ENCODE measurements around the gene VRK1.
"Not testable (repeated sequence)": the region's sequence is repeated elsewhere in the genome, so short reads cannot be mapped to it uniquely, and the experiment has no call there.

VRK1 gene

DNA sequence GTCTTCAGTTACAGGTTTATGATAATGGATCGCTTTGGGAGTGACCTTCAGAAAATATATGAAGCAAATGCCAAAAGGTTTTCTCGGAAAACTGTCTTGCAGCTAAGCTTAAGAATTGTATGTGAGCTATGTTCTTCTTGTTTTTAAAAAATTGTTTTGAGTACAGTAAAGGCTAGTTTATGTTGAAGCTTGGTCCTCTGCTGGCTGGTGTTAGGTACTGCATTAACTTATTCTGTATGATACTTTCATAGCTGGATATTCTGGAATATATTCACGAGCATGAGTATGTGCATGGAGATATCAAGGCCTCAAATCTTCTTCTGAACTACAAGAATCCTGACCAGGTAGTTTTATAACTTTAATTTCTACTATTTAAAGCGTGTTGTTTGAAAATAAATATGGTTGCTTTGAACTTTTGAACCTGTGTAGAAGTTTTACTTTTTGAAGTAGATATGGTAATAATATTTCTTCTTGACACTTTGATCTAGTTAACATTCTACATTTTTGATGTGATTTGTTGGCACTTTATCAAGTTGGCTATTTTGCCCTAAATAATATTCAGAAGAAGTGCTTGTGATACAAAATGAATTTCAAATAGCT, 55.7 kb downstream of the VRK1 start:
- DNase-seq (ENCODE audit: insufficient read length) (no peak), FAIRE-seq (peak; percentile 90)
- TF ChIP-seq TAF1 (IDR thresholded peaks at IDR 0.05; ENCODE audit: borderline replicate concordance, low read depth, low read length), result no peak

DNA sequence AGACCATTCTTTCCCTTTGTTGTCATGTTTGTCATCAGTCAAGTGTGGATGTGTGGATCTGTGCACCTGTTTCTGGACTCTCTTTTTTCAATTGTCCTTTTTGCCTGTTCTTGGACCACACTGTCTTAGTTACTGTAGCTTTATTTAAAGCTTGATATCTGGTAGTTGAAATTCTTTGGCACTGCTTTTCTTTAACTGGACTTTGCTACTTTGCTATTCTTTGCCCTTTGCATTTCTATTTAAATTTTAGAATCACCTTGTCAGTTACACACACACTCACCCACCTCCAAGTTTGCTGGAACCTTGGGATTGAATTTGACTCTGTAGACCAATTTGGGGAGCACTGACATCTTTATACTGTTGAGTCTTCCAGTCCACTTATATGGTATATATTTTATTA, 61.5 kb downstream of the VRK1 start:
- TF ChIP-seq POLR2AphosphoS5 (IDR thresholded peaks at IDR 0.05; ENCODE audit: low read depth, low read length), result no peak
- no peak for TF ChIP-seq TAF1 (IDR thresholded peaks at IDR 0.05; ENCODE audit: borderline replicate concordance, low read depth, low read length)
- no peak for TF ChIP-seq POLR2A (IDR thresholded peaks at IDR 0.05; ENCODE audit: low read depth, low read length)
- FAIRE-seq (no peak), DNase-seq (ENCODE audit: insufficient read length) (no peak)

DNA sequence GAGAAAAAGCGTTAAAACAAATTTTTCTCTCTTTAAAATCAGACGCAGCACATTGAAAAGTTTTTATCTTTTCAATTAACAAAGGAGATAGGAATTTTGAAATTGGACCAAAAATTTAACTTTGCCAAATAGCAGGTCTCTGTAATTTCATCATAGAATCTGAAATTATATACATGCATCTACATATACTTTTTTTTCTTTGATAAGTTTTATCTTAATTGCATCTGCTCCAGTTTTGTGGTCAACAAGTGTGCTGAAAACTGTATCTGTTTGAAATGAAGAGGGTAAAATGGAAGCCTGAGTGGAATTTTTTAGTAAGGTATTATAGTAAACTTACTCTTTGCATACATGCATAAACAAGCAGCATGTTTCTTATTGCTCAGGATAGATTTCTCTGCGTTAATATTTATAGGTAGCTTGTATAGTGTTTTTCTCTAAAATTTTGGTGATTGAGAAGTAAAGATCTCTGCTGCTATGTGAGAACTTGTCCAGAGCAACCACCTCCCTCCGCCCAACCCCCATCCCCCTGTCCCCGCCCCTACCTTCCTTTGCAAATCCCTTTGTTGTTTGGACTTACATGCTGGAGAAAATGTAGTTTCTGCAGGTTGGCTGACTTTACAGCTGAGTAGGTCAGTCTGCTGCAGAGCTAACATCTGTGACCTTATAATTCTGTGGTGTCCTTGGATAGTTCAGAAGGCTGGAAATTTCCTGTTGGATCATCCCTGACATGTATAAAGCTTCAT, 64.6 kb downstream of the VRK1 start:
- no peak for TF ChIP-seq POLR2A (IDR thresholded peaks at IDR 0.05; ENCODE audit: low read depth, low read length)
- TF ChIP-seq TAF1 (IDR thresholded peaks at IDR 0.05; ENCODE audit: borderline replicate concordance, low read depth, low read length), result no peak
- no peak for TF ChIP-seq POLR2AphosphoS5 (IDR thresholded peaks at IDR 0.05; ENCODE audit: low read depth, low read length)
- DNase-seq (ENCODE audit: insufficient read length) (no peak), FAIRE-seq (peak; percentile 27)

DNA sequence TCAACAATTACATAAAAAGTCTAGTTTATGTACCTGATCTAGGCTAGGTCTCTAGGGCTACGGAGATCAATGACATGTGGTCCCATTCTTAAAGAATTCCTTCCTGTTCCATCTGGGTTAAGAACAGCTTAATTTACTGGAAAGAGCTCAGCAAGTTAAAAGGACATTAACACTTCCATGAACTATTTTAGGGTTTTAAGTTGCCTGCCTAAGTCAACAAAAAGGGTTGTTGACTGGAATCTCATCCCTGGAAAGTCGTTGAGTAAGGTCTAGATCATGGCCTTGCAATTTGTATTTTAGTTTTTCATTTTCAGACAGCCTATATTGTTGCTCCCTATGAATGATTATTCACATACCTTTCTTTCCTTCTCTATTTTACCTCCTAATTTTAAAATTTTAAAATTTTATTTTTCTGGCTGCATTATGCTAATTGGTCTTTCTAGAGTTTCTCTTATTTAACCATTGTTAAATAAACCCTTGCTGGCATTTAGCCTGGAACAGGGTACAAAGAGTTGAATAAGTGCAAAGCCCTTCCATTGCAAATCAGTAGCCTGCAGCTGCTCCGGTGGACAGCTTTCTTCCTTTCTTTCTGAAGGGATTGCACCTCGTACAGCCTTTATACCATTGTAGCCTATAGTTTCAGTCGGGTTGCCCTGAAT, 66.3 kb downstream of the VRK1 start:
- no peak for DNase-seq (ENCODE audit: insufficient read length)
- FAIRE-seq, result no peak
- TF ChIP-seq POLR2AphosphoS5 (IDR thresholded peaks at IDR 0.05; ENCODE audit: low read depth, low read length), result no peak
- TF ChIP-seq POLR2A (IDR thresholded peaks at IDR 0.05; ENCODE audit: low read depth, low read length), result no peak
- TF ChIP-seq TAF1 (IDR thresholded peaks at IDR 0.05; ENCODE audit: borderline replicate concordance, low read depth, low read length), result no peak

DNA sequence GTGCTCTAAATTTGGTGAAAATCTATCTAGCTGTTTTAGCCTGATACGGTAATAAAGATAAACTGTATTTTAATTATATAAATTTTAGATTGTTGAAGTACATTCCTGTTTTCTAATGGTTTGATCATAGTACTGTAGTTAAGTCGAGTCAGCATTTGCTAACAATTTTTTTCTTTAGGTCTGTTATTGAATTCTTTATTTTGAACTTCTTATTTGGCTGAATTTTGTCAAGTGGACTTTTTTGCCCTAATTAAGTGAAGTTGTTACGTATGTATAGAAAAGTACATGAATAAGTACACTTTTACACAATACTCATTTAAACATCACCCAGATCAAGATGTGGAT, 66.8 kb downstream of the VRK1 start:
- no peak for DNase-seq (ENCODE audit: insufficient read length)
- FAIRE-seq, result no peak
- no peak for TF ChIP-seq TAF1 (IDR thresholded peaks at IDR 0.05; ENCODE audit: borderline replicate concordance, low read depth, low read length)
- no peak for TF ChIP-seq POLR2A (IDR thresholded peaks at IDR 0.05; ENCODE audit: low read depth, low read length)
- TF ChIP-seq POLR2AphosphoS5 (IDR thresholded peaks at IDR 0.05; ENCODE audit: low read depth, low read length), result no peak

DNA sequence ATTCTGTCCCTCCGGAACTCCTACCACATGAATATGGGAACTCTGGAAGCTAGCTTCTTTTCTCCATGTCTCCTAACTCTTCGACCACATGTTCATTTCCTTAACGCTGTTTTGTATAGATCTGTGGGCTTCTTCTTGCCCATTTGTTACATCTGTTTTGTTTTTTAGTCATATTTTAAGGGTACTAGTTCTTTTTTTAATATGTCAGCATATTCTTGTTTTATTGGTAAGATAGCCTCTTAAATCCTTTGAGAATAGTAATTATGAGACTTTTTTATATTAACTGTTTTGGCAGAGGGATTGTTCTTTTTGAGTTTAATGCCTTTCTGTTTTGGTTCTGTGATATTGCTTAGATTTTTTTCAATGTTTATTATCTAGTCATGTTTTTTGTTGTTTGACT, 70.5 kb downstream of the VRK1 start:
- no peak for FAIRE-seq
- no peak for TF ChIP-seq POLR2AphosphoS5 (IDR thresholded peaks at IDR 0.05; ENCODE audit: low read depth, low read length)

DNA sequence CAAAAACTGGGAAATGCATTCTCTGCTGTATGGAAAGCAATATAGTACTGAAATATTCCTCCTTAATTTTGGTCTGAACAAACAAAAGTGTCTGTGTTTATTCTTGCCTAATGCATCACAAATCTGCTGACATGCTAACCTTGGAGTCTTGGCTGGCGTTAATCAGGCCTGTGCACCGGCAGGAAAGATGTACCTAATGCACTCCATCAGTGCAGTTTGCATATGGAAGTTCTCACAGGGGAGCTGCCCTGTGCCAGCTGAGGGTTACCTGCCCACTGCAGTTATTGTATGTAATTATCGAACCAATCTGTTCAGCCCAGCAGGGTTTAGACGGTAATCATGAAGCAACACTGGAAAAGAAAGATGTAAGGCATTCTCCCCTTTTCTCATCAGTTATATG, 76.9 kb downstream of the VRK1 start:
- FAIRE-seq (no peak), DNase-seq (ENCODE audit: insufficient read length) (no peak)
- TF ChIP-seq POLR2A (IDR thresholded peaks at IDR 0.05; ENCODE audit: low read depth, low read length), result no peak
- TF ChIP-seq POLR2AphosphoS5 (IDR thresholded peaks at IDR 0.05; ENCODE audit: low read depth, low read length), result no peak
- TF ChIP-seq TAF1 (IDR thresholded peaks at IDR 0.05; ENCODE audit: borderline replicate concordance, low read depth, low read length), result no peak

More for the DNA sequence above, 70.5 kb downstream of the VRK1 start:
- no peak for DNase-seq (ENCODE audit: insufficient read length)

DNA sequence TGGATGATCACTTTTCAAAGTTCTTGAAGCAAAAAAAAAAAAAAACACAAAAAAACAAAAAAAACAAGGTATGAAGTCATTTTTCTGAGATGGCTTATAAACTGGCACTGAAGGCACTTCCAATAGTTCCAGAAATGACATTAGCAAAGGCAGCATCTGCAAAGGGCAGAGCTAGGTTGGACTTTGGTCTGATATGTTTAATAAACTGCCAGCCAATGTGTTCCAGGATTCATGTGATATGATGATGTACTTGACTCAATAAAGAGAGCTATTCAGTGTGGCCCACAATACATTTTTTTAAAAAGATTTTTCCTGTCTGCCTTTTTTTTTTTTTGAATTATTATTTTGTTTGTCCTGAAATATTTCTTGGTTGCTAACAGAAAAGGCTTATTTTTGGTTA, 79.6 kb downstream of the VRK1 start:
- no peak for FAIRE-seq
- TF ChIP-seq POLR2A (IDR thresholded peaks at IDR 0.05; ENCODE audit: low read depth, low read length) (no peak), POLR2AphosphoS5 (IDR thresholded peaks at IDR 0.05; ENCODE audit: low read depth, low read length) (no peak), TAF1 (IDR thresholded peaks at IDR 0.05; ENCODE audit: borderline replicate concordance, low read depth, low read length) (no peak)
- DNase-seq (ENCODE audit: insufficient read length), result no peak

DNA sequence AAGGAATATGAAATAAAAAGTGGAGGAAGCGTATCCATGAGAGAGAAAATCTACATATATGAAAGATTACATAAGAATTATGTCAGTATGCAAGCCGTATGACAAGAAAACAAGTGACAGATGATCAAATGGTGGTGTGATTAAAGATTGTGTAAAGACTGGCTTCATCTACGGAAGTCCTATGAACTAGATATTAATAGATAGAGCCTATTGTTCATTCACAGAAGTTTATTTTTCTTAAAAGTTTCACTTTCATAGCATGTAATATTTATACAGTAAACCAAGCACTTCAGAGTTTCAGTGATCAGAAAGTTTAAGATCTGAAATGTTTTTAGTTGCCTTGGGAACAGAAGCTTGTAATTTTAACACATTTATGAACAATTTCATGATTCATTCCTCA, 84.5 kb downstream of the VRK1 start:
- FAIRE-seq (no peak), DNase-seq (ENCODE audit: insufficient read length) (no peak)
- no peak for TF ChIP-seq POLR2A (IDR thresholded peaks at IDR 0.05; ENCODE audit: low read depth, low read length)
- no peak for TF ChIP-seq POLR2AphosphoS5 (IDR thresholded peaks at IDR 0.05; ENCODE audit: low read depth, low read length)
- TF ChIP-seq TAF1 (IDR thresholded peaks at IDR 0.05; ENCODE audit: borderline replicate concordance, low read depth, low read length), result no peak

DNA sequence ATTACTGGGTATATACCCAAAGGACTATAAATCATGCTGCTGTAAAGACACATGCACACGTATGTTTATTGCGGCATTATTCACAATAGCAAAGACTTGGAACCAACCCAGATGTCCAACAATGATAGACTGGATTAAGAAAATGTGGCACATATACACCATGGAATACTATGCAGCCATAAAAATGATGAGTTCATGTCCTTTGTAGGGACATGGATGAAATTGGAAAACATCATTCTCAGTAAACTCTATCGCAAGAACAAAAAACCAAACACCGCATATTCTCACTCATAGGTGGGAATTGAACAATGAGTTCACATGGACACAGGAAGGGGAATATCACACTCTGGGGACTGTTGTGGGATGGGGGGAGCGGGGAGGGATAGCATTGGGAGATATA, 86.8 kb downstream of the VRK1 start:
- FAIRE-seq; DNase-seq (ENCODE audit: insufficient read length): not testable (repeated sequence)

DNA sequence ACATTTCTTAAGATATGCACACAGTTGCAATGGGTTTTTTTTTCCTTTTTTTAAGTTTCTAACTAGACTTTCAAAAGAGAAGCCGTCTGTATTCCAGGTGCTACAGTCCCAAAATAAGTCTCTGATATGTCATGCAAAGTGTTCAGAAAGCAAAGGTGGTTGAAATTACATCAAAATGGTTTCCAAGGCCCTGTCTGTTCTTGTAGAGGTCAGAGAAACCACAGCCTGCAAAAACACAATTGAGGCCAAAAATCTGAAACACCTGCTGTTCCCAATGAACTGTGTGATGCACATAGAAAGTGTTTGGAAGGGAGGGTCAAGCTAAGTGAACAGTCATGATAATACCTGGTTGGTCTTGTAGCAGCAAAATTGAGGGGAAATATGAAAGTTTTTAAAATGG, 91.0 kb downstream of the VRK1 start:
- no peak for FAIRE-seq
- no peak for DNase-seq (ENCODE audit: insufficient read length)

DNA sequence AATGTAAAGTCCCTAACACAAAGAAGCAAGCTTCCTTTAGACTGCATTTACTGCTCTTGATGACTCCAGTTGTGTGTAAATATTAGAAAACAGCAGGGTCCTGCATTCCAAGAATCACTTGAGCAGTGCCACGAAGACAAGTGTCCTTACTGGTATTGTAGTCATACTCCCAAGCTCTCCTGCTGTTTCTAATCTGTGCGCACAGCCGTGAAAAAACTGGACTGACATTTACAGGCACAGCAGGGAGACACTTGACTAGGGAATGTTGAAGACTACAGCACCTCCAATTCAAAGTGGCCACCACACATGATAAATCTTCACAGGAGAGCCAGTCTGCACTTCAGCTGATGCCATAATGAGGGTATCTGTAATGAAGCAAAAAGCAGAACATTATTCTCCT, 91.4 kb downstream of the VRK1 start:
- no peak for DNase-seq (ENCODE audit: insufficient read length)

More for the DNA sequence above, 91.0 kb downstream of the VRK1 start:
- TF ChIP-seq POLR2A (IDR thresholded peaks at IDR 0.05; ENCODE audit: low read depth, low read length) (no peak), TAF1 (IDR thresholded peaks at IDR 0.05; ENCODE audit: borderline replicate concordance, low read depth, low read length) (no peak), POLR2AphosphoS5 (IDR thresholded peaks at IDR 0.05; ENCODE audit: low read depth, low read length) (no peak)

More for the DNA sequence above, 91.4 kb downstream of the VRK1 start:
- TF ChIP-seq POLR2A (IDR thresholded peaks at IDR 0.05; ENCODE audit: low read depth, low read length) (no peak), TAF1 (IDR thresholded peaks at IDR 0.05; ENCODE audit: borderline replicate concordance, low read depth, low read length) (no peak), POLR2AphosphoS5 (IDR thresholded peaks at IDR 0.05; ENCODE audit: low read depth, low read length) (no peak)
- no peak for FAIRE-seq
